H1 (cell line): Measurements from ENCODE around the gene PLD5. TPM values are rescaled to one million over a fixed set of nuclear protein-coding genes. Genes with fewer than 3 reads are reported as not detected.

Source experiments
- CTCF ChIA-PET: fragments of 300-600 bp; sonication (Branson Sonifier 250); formaldehyde crosslinking; loops from one replicate; lab custom pipeline; 2021; ENCODE audit not compliant: partially characterized antibody; lab: Charles Lee
- POLR2A ChIA-PET: fragments of 300-600 bp; sonication (Branson Sonifier 250); formaldehyde crosslinking; loops from one replicate; lab custom pipeline; 2021; ENCODE audit warnings: inconsistent platforms; ENCODE audit not compliant: partially characterized antibody; lab: Charles Lee
- DNase-seq, 2 experiments: peaks; one replicate each; pipeline versions ENCODE4 v3.0.0 to v3.0.0-alpha.2; 2010 to 2022; ENCODE audit warnings: low spot score in 2 of 2, low read depth in 1 of 2, mixed read lengths in 1 of 2
- FAIRE-seq: peaks from 2 replicates; lab custom pipeline; 2011; peaks lifted over from hg19 to GRCh38; lab: Jason Lieb, UNC
- H2AFZ ChIP-seq: 2 replicates; pipeline ENCODE4 v1.8.1; 2012; ENCODE audit warnings: low read length, inconsistent platforms
- H2AK5ac ChIP-seq: 2 replicates; pipeline ENCODE4 v1.6.1; 2013; ENCODE audit warnings: low read depth, low read length
- H2BK120ac ChIP-seq: replicated peaks from 2 replicates; pipeline ENCODE3; 2013; ENCODE audit warnings: low read depth, low read length, inconsistent platforms
- H2BK12ac ChIP-seq: 2 replicates; pipeline ENCODE4 v1.6.1; 2013; ENCODE audit warnings: low read depth, low read length
- H2BK15ac ChIP-seq: 2 replicates; pipeline ENCODE4 v1.6.1; 2013; ENCODE audit warnings: low read length
- H2BK20ac ChIP-seq: 2 replicates; pipeline ENCODE4 v1.6.1; 2013; ENCODE audit warnings: low read length
- H2BK5ac ChIP-seq: 2 replicates; pipeline ENCODE4 v1.6.1; 2013; ENCODE audit warnings: low read depth, low read length
- H3K14ac ChIP-seq: 2 replicates; pipeline ENCODE4 v1.6.1; 2013; ENCODE audit warnings: inconsistent platforms; ENCODE audit not compliant: insufficient read length
- H3K18ac ChIP-seq: 2 replicates; pipeline ENCODE4 v1.6.1; 2013; ENCODE audit warnings: low read length; ENCODE audit errors: extremely low read depth
- H3K23ac ChIP-seq: 2 replicates; pipeline ENCODE4 v1.6.1; 2013; ENCODE audit warnings: inconsistent platforms; ENCODE audit not compliant: insufficient read length
- H3K23me2 ChIP-seq: 2 replicates; pipeline ENCODE4 v1.6.1; 2013; ENCODE audit warnings: low read depth, low read length
- H3K27ac ChIP-seq: 2 replicates; pipeline ENCODE4 v1.6.1; 2011; ENCODE audit warnings: low read depth, low read length, inconsistent platforms
- H3K27me3 ChIP-seq, 4 experiments: replicated peaks in 1 of 4; 1 replicate in 1 of 4; 2 replicates in 3 of 4; pipeline versions ENCODE4 v1.6.1 to v1.8.1; 2011 to 2013; ENCODE audit warnings: low read length in 3 of 4, mild to moderate bottlenecking in 3 of 4, inconsistent platforms in 2 of 4, mixed read lengths in 2 of 4, moderate library complexity in 1 of 4; ENCODE audit not compliant: control insufficient read depth in 3 of 4, insufficient read depth in 3 of 4; ENCODE audit errors: extremely low read depth in 1 of 4
- H3K36me3 ChIP-seq, 4 experiments: 2 replicates each; pipeline versions ENCODE4 v1.6.1 to v1.8.1; 2011 to 2013; ENCODE audit warnings: mild to moderate bottlenecking in 4 of 4, low read length in 3 of 4, moderate library complexity in 2 of 4, control low read depth in 1 of 4, inconsistent platforms in 1 of 4; ENCODE audit not compliant: insufficient read depth in 4 of 4, control insufficient read depth in 2 of 4
- H3K4ac ChIP-seq: replicated peaks from 2 replicates; pipeline ENCODE3; 2013; ENCODE audit warnings: low read length, low read depth, mixed read lengths, inconsistent platforms; ENCODE audit not compliant: insufficient read length
- H3K4me1 ChIP-seq, 4 experiments: replicated peaks in 1 of 4; 1 replicate in 1 of 4; 2 replicates in 3 of 4; pipeline versions ENCODE4 v1.6.1 to v1.8.1; 2011 to 2013; ENCODE audit warnings: low read length in 3 of 4, inconsistent platforms in 2 of 4, mixed read lengths in 1 of 4; ENCODE audit not compliant: insufficient read depth in 4 of 4, control insufficient read depth in 3 of 4
- H3K4me2 ChIP-seq, 2 experiments: 2 replicates each; pipeline versions ENCODE4 v1.6.1 to v1.8.1; 2011 to 2013; ENCODE audit warnings: low read depth in 2 of 2, low read length in 2 of 2, control low read depth in 1 of 2, inconsistent platforms in 1 of 2, mild to moderate bottlenecking in 1 of 2; ENCODE audit not compliant: insufficient read depth in 1 of 2
- H3K4me3 ChIP-seq, 4 experiments: fragments of 200-600, 300-600 bp in 1 of 4; sonication (generic), shearing (Covaris generic), sonication (Bioruptor Twin) in 1 of 4; 2 replicates each; pipeline versions ENCODE4 v1.5.1 to v1.8.1; 2011 to 2016; ENCODE audit warnings: low read length in 4 of 4, low read depth in 3 of 4, control low read depth in 2 of 4, inconsistent platforms in 2 of 4, mild to moderate bottlenecking in 2 of 4, mixed read lengths in 1 of 4, moderate library complexity in 1 of 4; ENCODE audit not compliant: insufficient read depth in 2 of 4; ENCODE audit errors: extremely low read depth in 1 of 4
- H3K56ac ChIP-seq: replicated peaks from 2 replicates; pipeline ENCODE3; 2013; ENCODE audit warnings: low read depth, mild to moderate bottlenecking, mixed read lengths, low read length, inconsistent platforms; ENCODE audit not compliant: insufficient read length
- H3K79me1 ChIP-seq: 2 replicates; pipeline ENCODE4 v1.6.1; 2013; ENCODE audit warnings: low read depth, low read length, control low read depth
- H3K79me2 ChIP-seq, 2 experiments: 2 replicates each; pipeline versions ENCODE4 v1.6.1 to v1.8.1; 2012 to 2013; ENCODE audit warnings: low read length in 2 of 2, mild to moderate bottlenecking in 2 of 2, inconsistent platforms in 1 of 2; ENCODE audit not compliant: insufficient read depth in 2 of 2, control insufficient read depth in 1 of 2
- H3K9ac ChIP-seq, 4 experiments: replicated peaks in 1 of 4; 1 replicate in 1 of 4; 2 replicates in 3 of 4; pipeline versions ENCODE4 v1.6.1 to v1.8.1; 2011 to 2013; ENCODE audit warnings: low read depth in 3 of 4, low read length in 3 of 4, control low read depth in 2 of 4, mild to moderate bottlenecking in 2 of 4, moderate library complexity in 2 of 4, inconsistent platforms in 1 of 4; ENCODE audit errors: extremely low read depth in 1 of 4
- H3K9me3 ChIP-seq, 2 experiments: 2 replicates each; pipeline versions ENCODE4 v1.6.1 to v1.8.1; 2012 to 2013; ENCODE audit warnings: mild to moderate bottlenecking in 2 of 2, moderate library complexity in 2 of 2, control low read depth in 1 of 2, inconsistent platforms in 1 of 2, low read depth in 1 of 2, low read length in 1 of 2, mixed read lengths in 1 of 2; ENCODE audit not compliant: insufficient read depth in 2 of 2
- H4K20me1 ChIP-seq, 2 experiments: replicated peaks in 1 of 2; 2 replicates each; pipeline versions ENCODE3 to v1.8.1; 2011 to 2013; ENCODE audit warnings: inconsistent platforms in 2 of 2, low read length in 2 of 2, mild to moderate bottlenecking in 1 of 2; ENCODE audit not compliant: insufficient read depth in 2 of 2, control insufficient read depth in 1 of 2
- H4K5ac ChIP-seq: 2 replicates; pipeline ENCODE4 v1.6.1; 2013; ENCODE audit warnings: low read length, low read depth, mixed read lengths, inconsistent platforms; ENCODE audit not compliant: insufficient read length
- H4K8ac ChIP-seq: 2 replicates; pipeline ENCODE4 v1.8.0; 2013; ENCODE audit warnings: mild to moderate bottlenecking, moderate library complexity, low read length, inconsistent platforms; ENCODE audit not compliant: insufficient read depth; ENCODE audit errors: extremely low read depth
- H4K91ac ChIP-seq: replicated peaks from 2 replicates; pipeline ENCODE3; 2013; ENCODE audit warnings: low read length, mixed read lengths, inconsistent platforms; ENCODE audit not compliant: insufficient read length
- GABPA ChIP-seq: IDR thresholded peaks from 2 replicates; pipeline ENCODE4 v1.6.1; 2011; ENCODE audit warnings: mild to moderate bottlenecking, low read length, moderate library complexity, borderline replicate concordance; ENCODE audit not compliant: insufficient read depth
- HDAC2 ChIP-seq, 2 experiments: fragments of 300-600 bp in 1 of 2; sonication (generic) in 1 of 2; IDR thresholded peaks; 2 replicates each; pipeline ENCODE4 v1.6.1; 2011 to 2012; ENCODE audit warnings: low read depth in 2 of 2, low read length in 2 of 2, mild to moderate bottlenecking in 2 of 2, moderate library complexity in 2 of 2, borderline replicate concordance in 1 of 2, inconsistent platforms in 1 of 2
- KDM1A ChIP-seq: fragments of 200-600, 300-600 bp; sonication (generic); IDR thresholded peaks from 2 replicates; pipeline ENCODE4 v1.7.1; 2016; ENCODE audit warnings: mild to moderate bottlenecking, low read length, borderline replicate concordance
- SP1 ChIP-seq: IDR thresholded peaks from 2 replicates; pipeline ENCODE4 v1.6.1; 2011; ENCODE audit warnings: low read depth, low read length
- SP4 ChIP-seq: IDR thresholded peaks from 2 replicates; pipeline ENCODE4 v1.6.1; 2012; ENCODE audit warnings: low read length, inconsistent platforms
- SUZ12 ChIP-seq: fragments of 200-600 bp; sonication (generic); IDR thresholded peaks from 2 replicates; pipeline ENCODE4 v1.6.1; 2012; ENCODE audit warnings: mild to moderate bottlenecking, inconsistent platforms, low read length, moderate library complexity, mixed read lengths
- TCF12 ChIP-seq: IDR thresholded peaks from 2 replicates; pipeline ENCODE4 v1.6.1; 2011; ENCODE audit warnings: low read depth, mild to moderate bottlenecking, low read length
- TEAD4 ChIP-seq: IDR thresholded peaks from 2 replicates; pipeline ENCODE4 v1.6.1; 2012; ENCODE audit warnings: low read depth, low read length, inconsistent platforms, mixed read lengths
- WGBS, 2 experiments: shearing (Covaris generic) in 1 of 2; methylation state at CpG; one replicate each; pipeline versions ENCODE4 v1.1.6 to v1.1.7; 2013 to 2015; ENCODE audit warnings: low lambda C conversion rate in 2 of 2, mixed read lengths in 2 of 2, inconsistent platforms in 1 of 2, low coverage in 1 of 2, missing lambda C conversion rate in 1 of 2; ENCODE audit not compliant: insufficient replicate concordance in 2 of 2, insufficient coverage in 1 of 2, insufficient read length in 1 of 2; ENCODE audit errors: extremely low coverage in 1 of 2, missing lambda C conversion rate in 1 of 2; 5-methylcytosine and 5-hydroxymethylcytosine counted together
- polyA plus RNA-seq, 7 experiments: library from polyadenylated mRNA; depleted of rRNA in 3 of 7; stranded (reverse) in 5 of 7; unstranded in 2 of 7; fragments of >200 nt in 5 of 7; fragments of 200-250 nt in 2 of 7; gene quantifications; 1 replicate in 5 of 7; 2 replicates in 1 of 7; 4 replicates in 1 of 7; pipeline versions ENCODE4 v1.2.1 to v1.2.3, GENCODE V29; 2011 to 2013; ENCODE audit warnings: missing spikeins in 2 of 7, mixed read lengths in 2 of 7
- total RNA-seq: library from RNA; stranded (reverse); fragmentation: NEBNext Ultra II Directional; extraction: Animal tissue kit (Norgen Biotek cat#: 25700); gene quantifications from 2 replicates; pipeline ENCODE4 v1.2.1, GENCODE V29; 2021
- TF ChIP-seq, protein P1 (sequence below): IDR thresholded peaks from 2 replicates; pipeline ENCODE4 v1.6.1; 2012; ENCODE audit warnings: low read length, inconsistent platforms
- TF ChIP-seq, protein P2 (sequence below): IDR thresholded peaks from 2 replicates; pipeline ENCODE4 v1.6.1; 2012; ENCODE audit warnings: inconsistent platforms

Gene PLD5
- total and polyA plus RNA-seq, 2 of the 8 experiments (the other 6 are each of a cell fraction or from before 2014, with no cell fraction given): 0.86 to 8.5 TPM

GRCh38 chr1:242086093-242086492, 438.4 kb downstream of the PLD5 start:
- no peak overlapping the region for H3K56ac ChIP-seq
- no peak overlapping the region for H2BK15ac ChIP-seq
- POLR2A ChIA-PET: no interaction called here
- no peak overlapping the region for H2AK5ac ChIP-seq
- H3K14ac ChIP-seq: no peak overlapping the region
- DNase-seq (peak in 1 of 2 experiments; percentile 13), FAIRE-seq (peak; percentile 97)
- H4K8ac ChIP-seq: no peak overlapping the region
- no peak overlapping the region for H4K5ac ChIP-seq
- H3K27me3 ChIP-seq: peaks cover 0 to 1% (median 0%) of the 10 kb centered on the region in 4 experiments; a peak in 1 of 7 replicates
- no peaks in the 10 kb centered on the region for H4K20me1 ChIP-seq
- H3K4me3 ChIP-seq: no peak overlapping the region
- H2BK5ac ChIP-seq: no peak overlapping the region
- peak overlapping the region in 1 of 2 experiments; percentile 11; a peak in 1 of 4 replicates for H3K4me2 ChIP-seq
- H3K9ac ChIP-seq: no peak overlapping the region
- no peak overlapping the region for H3K23ac ChIP-seq
- H3K79me2 ChIP-seq: no peaks in the 10 kb centered on the region
- H2BK120ac ChIP-seq: no peak overlapping the region
- no peaks in the 10 kb centered on the region for H3K79me1 ChIP-seq
- H2AFZ ChIP-seq: no peak overlapping the region
- H4K91ac ChIP-seq: no peak overlapping the region
- peaks cover 2 to 9% (median 6%) of the 10 kb centered on the region in 4 experiments for H3K4me1 ChIP-seq
- H2BK20ac ChIP-seq: no peak overlapping the region
- H3K4ac ChIP-seq: no peak overlapping the region
- H3K9me3 ChIP-seq: no peaks in the 10 kb centered on the region
- WGBS, 2 experiments: 28% methylated on average over 3 of the region's 3 CpGs; no CpG with 5 or more reads in 1 of the 2 experiments
- H2BK12ac ChIP-seq: no peak overlapping the region; the same call in 1 of the 2 replicates
- no peak overlapping the region for H3K27ac ChIP-seq
- H3K23me2 ChIP-seq: no peaks in the 10 kb centered on the region
- H3K18ac ChIP-seq: no peak overlapping the region
- CTCF ChIA-PET: interaction anchor here (0.6 to 1.0 kb wide), 5 partner anchors 14 to 53 kb away, joined by 3 to 4 read pairs (median 3); no protein-coding TSS in a partner anchor
- H3K36me3 ChIP-seq: no peaks in the 10 kb centered on the region
- TF ChIP-seq, protein P1, sequence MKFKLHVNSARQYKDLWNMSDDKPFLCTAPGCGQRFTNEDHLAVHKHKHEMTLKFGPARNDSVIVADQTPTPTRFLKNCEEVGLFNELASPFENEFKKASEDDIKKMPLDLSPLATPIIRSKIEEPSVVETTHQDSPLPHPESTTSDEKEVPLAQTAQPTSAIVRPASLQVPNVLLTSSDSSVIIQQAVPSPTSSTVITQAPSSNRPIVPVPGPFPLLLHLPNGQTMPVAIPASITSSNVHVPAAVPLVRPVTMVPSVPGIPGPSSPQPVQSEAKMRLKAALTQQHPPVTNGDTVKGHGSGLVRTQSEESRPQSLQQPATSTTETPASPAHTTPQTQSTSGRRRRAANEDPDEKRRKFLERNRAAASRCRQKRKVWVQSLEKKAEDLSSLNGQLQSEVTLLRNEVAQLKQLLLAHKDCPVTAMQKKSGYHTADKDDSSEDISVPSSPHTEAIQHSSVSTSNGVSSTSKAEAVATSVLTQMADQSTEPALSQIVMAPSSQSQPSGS: 0 out of 2 replicates have a peak, but pooled peaks have one; percentile 47
- TF ChIP-seq TCF12 (peak; percentile 71; the same call in 1 of the 2 replicates), SP1 (peak; percentile 31; the same call in 1 of the 2 replicates), SUZ12 (no peak), GABPA (no peak), TEAD4 (peak; percentile 90), SP4 (peak; percentile 55; the same call in 1 of the 2 replicates), KDM1A (0 out of 2 replicates have a peak, but pooled peaks have one; percentile 22), HDAC2 (IDR thresholded peaks at IDR 0.05; ENCODE audit: borderline replicate concordance in 1 of 2, low read depth in 2 of 2, low read length in 2 of 2) (peak in 1 of 2 experiments; percentile 81; a peak in 1 of 4 replicates)
- TF ChIP-seq, protein P2, sequence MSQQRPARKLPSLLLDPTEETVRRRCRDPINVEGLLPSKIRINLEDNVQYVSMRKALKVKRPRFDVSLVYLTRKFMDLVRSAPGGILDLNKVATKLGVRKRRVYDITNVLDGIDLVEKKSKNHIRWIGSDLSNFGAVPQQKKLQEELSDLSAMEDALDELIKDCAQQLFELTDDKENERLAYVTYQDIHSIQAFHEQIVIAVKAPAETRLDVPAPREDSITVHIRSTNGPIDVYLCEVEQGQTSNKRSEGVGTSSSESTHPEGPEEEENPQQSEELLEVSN: no peak
